Osteocyte (in vitro differentiated cells): ENCODE data around the gene PSMA3. TPM values are rescaled to one million over a fixed set of nuclear protein-coding genes. Genes with fewer than 3 reads are reported as not detected.
"Not testable (repeated sequence)": the region's sequence is repeated elsewhere in the genome, so short reads cannot be mapped to it uniquely, and the experiment has no call there.

Experiments
- DNase-seq: peaks from one replicate; pipeline ENCODE4 v3.0.0; 2021; ENCODE audit warnings: mixed read lengths; ENCODE audit not compliant: unreplicated experiment; ENCODE audit errors: extremely low spot score
- H3K27ac Mint-ChIP-seq: one replicate; pipeline ENCODE4 v1.8.0; 2021; ENCODE audit warnings: mild to moderate bottlenecking, mixed read lengths; ENCODE audit not compliant: unreplicated experiment
- H3K27me3 Mint-ChIP-seq: one replicate; pipeline ENCODE4 v1.8.0; 2021; ENCODE audit warnings: mixed read lengths; ENCODE audit not compliant: unreplicated experiment
- H3K36me3 Mint-ChIP-seq: one replicate; pipeline ENCODE4 v1.8.0; 2021; ENCODE audit warnings: mixed read lengths; ENCODE audit not compliant: unreplicated experiment
- H3K4me1 Mint-ChIP-seq: one replicate; pipeline ENCODE4 v1.8.0; 2021; ENCODE audit warnings: mixed read lengths; ENCODE audit not compliant: unreplicated experiment
- H3K4me3 Mint-ChIP-seq: one replicate; pipeline ENCODE4 v1.8.0; 2021; ENCODE audit warnings: mild to moderate bottlenecking, moderate library complexity, mixed read lengths; ENCODE audit not compliant: unreplicated experiment
- H3K9me3 Mint-ChIP-seq: one replicate; pipeline ENCODE4 v1.8.0; 2021; ENCODE audit warnings: mixed read lengths; ENCODE audit not compliant: unreplicated experiment
- total RNA-seq: library from RNA; stranded (reverse); gene quantifications from 2 replicates; pipeline ENCODE4 v1.2.1, GENCODE V29; 2021
- TF ChIP-seq, protein P1 (sequence below): fragments of 200-600 bp; sonication (generic); IDR thresholded peaks from 2 replicates; pipeline ENCODE4 v1.5.0; 2021; ENCODE audit warnings: antibody characterized with exemption, mild to moderate bottlenecking, moderate library complexity

Gene PSMA3
- total RNA-seq, 1 donor from 2014 or later: 156 TPM

GRCh38 chr14:58245562-58245961 lies 919 bp downstream of the PSMA3 start:
- DNase-seq: no peak
- peaks cover 38% of the 10 kb centered on the region for H3K4me1 Mint-ChIP-seq
- H3K27me3 Mint-ChIP-seq: no peaks in the 10 kb centered on the region
- H3K9me3 Mint-ChIP-seq: no peaks in the 10 kb centered on the region
- peaks cover 10% of the 10 kb centered on the region for H3K36me3 Mint-ChIP-seq
- peak overlapping the region; percentile 85 for H3K4me3 Mint-ChIP-seq
- peak overlapping the region; percentile 99 for H3K27ac Mint-ChIP-seq
- TF ChIP-seq, protein P1, sequence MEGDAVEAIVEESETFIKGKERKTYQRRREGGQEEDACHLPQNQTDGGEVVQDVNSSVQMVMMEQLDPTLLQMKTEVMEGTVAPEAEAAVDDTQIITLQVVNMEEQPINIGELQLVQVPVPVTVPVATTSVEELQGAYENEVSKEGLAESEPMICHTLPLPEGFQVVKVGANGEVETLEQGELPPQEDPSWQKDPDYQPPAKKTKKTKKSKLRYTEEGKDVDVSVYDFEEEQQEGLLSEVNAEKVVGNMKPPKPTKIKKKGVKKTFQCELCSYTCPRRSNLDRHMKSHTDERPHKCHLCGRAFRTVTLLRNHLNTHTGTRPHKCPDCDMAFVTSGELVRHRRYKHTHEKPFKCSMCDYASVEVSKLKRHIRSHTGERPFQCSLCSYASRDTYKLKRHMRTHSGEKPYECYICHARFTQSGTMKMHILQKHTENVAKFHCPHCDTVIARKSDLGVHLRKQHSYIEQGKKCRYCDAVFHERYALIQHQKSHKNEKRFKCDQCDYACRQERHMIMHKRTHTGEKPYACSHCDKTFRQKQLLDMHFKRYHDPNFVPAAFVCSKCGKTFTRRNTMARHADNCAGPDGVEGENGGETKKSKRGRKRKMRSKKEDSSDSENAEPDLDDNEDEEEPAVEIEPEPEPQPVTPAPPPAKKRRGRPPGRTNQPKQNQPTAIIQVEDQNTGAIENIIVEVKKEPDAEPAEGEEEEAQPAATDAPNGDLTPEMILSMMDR: no peak

DNA sequence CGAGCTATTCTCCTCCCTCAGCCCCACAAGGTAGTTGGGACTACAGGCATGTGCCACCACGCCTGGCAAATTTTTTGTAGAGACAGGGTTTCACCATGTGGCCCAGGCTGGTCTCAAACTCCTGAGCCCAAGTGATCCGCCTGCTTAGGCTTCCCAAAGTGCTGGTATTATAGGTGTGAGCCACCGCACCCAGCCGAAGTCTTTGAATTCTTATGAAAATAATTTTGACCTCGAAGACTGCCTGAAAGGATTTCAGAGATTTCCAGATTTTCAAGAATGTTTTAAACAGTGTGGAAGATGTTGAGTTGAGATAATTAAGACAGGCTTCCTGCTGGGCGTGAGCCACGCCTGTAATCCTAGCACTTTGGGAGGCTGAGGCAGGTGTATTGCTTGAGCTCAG lies 5.0 kb downstream of the PSMA3 start:
- Mint-ChIP-seq H3K4me1 (peaks cover 21% of the 10 kb centered on the region), H3K9me3 (no peaks in the 10 kb centered on the region), H3K36me3 (peaks cover 30% of the 10 kb centered on the region), H3K27ac (no peak overlapping the region), H3K4me3 (no peak overlapping the region), H3K27me3 (no peaks in the 10 kb centered on the region)
- TF ChIP-seq, protein P1: no peak
- DNase-seq: no peak

- Mint-ChIP-seq H3K4me3 (no peak overlapping the region), H3K27me3 (no peaks in the 10 kb centered on the region), H3K36me3 (peaks cover 26% of the 10 kb centered on the region), H3K9me3 (no peaks in the 10 kb centered on the region), H3K27ac (peak overlapping the region; percentile 4), H3K4me1 (no peaks in the 10 kb centered on the region)
- TF ChIP-seq, protein P1: no peak
- no peak for DNase-seq
These were observed 13.5 kb downstream of the PSMA3 start for GRCh38 chr14:58258156-58258555.

GRCh38 chr14:58262005-58262404 lies 17.4 kb downstream of the PSMA3 start:
- peaks cover 46% of the 10 kb centered on the region for H3K36me3 Mint-ChIP-seq
- H3K4me1 Mint-ChIP-seq: not testable (repeated sequence)

DNA sequence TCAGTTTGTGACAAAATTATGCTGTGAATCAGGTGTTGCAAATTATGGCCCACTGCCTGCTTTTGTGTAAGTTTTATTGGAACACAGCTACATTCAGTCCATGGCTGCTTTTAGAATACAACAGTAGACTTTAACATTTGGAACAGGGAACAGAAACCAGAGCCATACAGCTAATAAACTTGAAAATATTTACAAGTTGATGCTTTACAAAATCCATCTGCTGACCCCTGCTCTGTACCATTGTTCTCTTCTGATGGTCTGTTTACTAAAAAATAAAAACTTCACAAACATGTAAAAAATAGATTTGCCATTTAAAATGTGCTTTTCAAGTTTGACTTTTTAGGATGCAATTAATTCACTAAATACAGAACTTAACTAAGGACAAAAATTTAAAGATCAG lies 20.8 kb downstream of the PSMA3 start:
- peaks cover 53% of the 10 kb centered on the region for H3K36me3 Mint-ChIP-seq
- no peaks in the 10 kb centered on the region for H3K9me3 Mint-ChIP-seq
- no peak for DNase-seq
- H3K27me3 Mint-ChIP-seq: no peaks in the 10 kb centered on the region
- H3K4me3 Mint-ChIP-seq: no peak overlapping the region
- no peak overlapping the region for H3K27ac Mint-ChIP-seq
- TF ChIP-seq, protein P1: no peak
- H3K4me1 Mint-ChIP-seq: no peaks in the 10 kb centered on the region

More at GRCh38 chr14:58262005-58262404, 17.4 kb downstream of the PSMA3 start:
- not testable (repeated sequence) for H3K27me3 Mint-ChIP-seq, H3K27ac Mint-ChIP-seq, H3K4me3 Mint-ChIP-seq, DNase-seq, H3K9me3 Mint-ChIP-seq

GRCh38 chr14:58270628-58271027 lies 26.0 kb downstream of the PSMA3 start:
- DNase-seq: no peak
- Mint-ChIP-seq H3K27me3 (no peaks in the 10 kb centered on the region), H3K27ac (no peak overlapping the region), H3K9me3 (no peaks in the 10 kb centered on the region), H3K4me1 (peaks cover 18% of the 10 kb centered on the region), H3K36me3 (peaks cover 59% of the 10 kb centered on the region), H3K4me3 (no peak overlapping the region)
- TF ChIP-seq, protein P1: no peak
